Activated T-cell treated with anti-CD3 and anti-CD28 coated beads for 24 hours (primary cell): ENCODE data around the gene SPATA13.

Experiments
- DNase-seq: peaks from one replicate; pipeline ENCODE4 v3.0.0-alpha.2; 2020; ENCODE audit warnings: low read depth

Gene SPATA13

DNA sequence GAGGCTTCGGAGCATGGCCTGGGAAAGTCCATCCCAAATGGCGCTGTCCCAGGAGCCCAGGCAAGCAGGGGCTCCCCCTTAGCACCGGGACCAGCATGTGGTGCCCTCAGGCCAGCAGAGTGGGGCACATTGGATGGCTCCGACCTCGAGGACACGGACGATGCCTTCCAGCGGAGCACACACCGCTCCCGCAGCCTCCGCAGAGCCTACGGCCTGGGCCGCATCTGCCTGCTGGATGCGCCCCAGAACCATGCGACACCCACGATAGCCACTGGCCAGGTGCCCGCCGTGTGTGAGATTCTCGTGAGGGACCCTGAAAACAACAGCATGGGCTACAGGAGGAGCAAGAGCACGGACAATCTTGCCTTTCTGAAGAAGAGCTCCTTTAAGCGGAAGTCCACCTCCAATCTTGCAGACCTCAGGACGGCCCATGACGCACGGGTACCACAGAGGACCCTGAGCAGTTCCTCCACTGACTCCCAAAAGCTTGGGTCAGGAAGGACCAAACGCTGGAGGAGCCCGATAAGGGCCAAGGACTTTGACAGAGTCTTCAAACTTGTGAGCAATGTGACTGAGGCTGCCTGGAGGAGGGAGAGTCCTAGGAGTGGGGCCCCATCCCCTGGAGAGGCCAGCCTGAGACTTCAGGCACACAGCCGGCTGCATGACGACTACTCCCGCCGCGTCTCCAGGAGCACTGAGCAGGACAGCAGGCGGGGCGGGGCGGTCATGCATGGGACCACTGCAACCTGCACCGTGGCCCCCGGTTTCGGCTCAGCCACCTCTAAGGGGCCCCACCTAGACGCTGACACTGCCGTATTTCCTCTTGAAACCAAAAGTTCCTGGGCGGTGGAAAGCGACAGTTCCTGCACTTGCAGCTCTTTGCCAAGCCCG, 63.1 kb downstream of the SPATA13 start:
- no peak for DNase-seq

DNA sequence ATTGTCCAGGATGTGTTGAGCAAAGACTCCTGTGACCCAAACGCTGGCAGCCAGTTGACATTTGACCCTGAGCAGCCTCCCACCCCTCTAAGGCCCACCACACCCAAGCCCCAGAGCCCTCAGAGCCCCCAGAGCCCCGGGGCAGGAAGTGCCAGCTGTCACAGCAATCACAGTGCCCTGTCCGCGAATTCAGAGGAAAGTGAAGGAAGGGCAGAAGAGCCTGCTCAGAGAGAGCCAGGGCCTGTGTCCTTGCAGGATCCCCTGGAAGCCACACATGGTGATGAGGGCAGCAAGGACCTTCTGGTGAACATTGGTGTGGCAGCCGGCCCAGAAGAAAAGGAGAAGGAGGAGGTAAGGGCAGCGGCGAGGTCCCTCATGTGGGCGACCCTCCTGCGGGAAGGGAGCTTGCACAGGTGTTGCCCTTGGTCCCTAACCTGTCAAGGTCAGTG, 63.7 kb downstream of the SPATA13 start:
- DNase-seq = no peak

DNA sequence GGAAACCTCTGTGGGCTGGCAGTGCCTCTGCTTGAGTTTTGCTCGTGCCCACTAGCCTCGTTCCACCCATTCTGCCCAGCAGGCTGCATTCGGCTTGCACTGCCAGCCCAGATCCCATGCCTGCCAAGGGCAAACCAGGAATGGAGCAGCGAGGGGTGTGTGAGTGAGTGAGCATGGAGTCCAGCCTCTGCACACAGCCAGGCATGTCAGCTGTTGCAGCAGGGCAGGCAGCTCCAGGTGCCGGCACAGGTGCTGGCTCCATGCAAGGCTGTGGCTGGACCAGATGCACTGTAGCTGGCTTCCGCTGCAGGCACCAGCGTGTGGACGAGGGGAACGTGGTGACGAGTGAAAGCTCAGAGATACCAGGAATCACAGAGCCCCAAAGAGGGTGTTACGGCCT, 64.5 kb downstream of the SPATA13 start:
- no peak for DNase-seq

DNA sequence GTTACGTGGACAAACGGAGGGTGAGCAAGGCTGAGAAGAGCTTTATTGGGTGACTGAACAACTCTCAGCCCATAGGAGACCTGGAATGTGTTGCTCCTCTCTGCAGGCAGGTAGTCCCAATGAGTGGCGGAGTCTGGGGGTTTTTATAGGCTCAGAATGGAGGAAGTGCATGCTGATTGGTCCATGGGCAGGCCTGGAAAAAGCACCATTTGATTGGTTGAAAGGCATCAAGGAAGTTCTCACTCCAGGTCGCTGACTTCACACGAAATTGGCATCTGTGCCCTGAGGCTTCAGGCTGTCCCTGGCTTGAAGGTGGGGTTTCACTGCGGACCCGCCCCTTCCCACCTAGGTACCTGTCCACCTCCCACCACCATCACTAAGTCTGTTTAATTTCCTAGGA, 65.4 kb downstream of the SPATA13 start:
- no peak for DNase-seq

DNA sequence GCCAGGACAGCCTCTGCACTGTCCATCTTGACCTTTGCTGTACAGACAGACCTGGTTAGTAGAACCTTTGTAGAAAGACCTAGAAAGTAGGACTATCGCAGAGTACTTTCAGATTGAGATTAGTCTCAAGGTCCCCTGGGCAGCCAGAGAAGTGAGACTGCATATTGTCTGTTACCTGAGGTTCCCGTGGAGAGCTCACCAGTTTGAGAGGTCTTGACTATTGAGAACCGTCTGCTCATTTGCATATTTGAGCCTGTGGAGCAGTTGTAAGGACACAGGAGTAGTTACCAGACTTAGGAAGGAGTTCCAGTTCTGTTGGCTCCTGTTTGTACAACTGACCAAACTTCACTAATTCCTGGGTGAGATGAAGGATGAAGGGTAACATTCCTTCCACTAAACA, 66.2 kb downstream of the SPATA13 start:
- no peak for DNase-seq

DNA sequence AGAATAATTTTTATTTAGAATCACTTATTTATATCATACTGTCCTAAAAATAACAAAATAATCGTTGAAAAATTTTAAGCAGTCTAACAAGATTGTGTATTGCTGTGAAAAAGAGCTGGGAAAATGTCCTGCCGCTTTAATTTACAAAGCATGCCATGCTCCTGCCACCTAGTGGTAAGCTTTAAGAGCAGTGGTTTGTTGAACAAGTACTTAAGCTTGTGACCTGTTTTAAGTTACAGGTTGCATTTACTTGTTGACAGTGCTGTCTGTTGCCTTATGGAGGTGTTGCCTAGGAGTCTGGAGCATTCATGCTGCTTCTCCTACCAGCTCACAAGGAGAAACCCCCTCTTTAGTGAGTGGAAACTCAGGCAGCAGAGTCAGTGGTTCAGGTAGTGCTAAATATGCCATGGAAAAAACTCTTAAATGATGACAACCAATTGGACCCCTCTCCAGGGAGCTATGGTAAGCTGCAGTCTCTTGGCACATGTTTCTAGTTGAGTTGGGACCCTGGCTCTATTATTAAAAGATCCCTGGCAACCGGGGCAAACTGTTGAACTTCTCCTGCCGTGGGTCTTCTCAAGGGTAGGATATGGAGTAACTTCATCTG, 68.4 kb downstream of the SPATA13 start:
- peak; percentile 30 for DNase-seq

DNA sequence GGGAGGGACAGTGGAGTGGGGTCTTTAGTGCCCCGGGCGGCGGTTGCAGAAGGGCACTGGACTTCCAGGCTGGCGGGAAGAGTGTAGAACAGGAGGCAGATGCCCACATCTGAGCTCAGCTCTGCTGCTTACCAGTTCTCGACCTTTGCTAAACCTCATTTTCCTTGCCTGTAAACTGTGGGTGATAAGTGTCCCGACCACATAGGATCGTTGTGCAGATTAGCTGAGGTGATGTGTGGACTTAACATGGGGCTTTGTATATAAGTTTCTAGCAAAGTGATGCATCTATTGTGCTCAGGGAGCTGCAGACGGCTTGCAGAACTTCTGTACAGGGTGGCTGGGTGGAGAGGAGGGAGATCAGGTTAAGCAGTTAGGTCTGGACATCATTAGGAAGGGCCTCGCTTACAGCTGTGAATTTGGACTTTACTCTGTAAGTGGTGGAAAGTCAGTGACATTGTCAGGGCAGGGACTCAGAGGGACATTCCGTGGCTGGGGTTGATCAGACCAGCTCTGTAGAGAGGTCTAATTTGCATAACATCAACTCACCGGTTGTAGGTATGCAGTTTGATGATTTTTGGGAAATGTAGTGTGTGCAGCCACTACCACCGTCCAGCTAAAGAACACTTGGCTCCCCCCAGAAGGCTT, 70.0 kb downstream of the SPATA13 start:
- no peak for DNase-seq

DNA sequence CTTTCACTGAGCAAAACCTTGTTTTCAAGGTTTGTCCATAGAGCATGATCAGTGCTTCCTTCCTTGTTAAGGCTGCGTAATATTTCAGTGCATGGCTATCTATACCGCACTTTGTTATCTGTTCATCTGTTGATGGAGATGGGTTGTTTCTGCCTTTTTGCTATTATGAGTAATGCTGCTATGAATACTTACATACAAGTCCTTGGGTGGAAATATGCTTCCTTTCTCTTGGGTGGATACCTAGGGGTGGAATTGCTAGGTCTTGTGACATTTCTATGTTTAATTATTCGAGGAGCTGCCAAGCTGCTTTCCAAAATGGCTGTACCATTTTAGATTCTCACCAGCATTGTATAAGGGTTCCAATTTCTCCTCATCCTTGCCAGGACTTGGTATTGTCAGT, 70.9 kb downstream of the SPATA13 start:
- DNase-seq = no peak

DNA sequence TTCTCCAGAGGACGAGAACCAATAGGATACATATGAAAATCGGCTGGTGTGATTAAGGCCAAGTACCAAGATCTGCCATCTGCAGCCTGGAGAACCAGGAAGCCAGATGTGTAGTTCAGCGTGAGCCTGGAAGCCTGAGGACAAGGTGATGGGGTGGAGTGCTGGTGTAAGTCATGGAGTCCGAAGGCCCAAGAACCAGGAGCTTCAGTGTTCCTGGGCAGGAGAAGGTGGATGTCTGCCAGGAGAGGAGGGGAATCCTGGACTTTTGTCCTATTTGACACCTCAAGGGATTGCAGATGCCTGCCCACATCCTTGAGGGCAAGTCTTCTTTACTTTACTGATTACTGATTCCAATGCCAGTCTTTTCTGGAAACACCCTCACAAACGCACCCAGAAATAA, 71.5 kb downstream of the SPATA13 start:
- no peak for DNase-seq

DNA sequence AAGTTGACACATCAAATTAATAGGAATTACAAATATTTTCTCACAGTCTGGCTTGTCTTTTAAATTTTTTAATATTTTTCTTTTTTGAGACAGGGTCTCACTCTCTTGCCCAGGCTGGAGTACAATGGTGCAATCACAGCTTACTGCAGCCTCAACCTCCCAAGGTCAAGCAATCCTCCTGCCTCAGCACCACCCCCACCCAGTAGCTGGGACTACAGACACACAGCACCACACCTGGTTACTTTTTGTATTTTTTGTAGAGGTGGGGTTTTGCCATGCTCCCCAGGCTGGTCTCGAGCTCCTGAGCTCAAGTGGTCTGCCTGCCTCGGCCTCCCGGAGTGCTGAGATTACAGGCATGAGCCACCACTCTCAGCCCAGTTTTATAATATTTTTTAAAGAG, 72.0 kb downstream of the SPATA13 start:
- no peak for DNase-seq

DNA sequence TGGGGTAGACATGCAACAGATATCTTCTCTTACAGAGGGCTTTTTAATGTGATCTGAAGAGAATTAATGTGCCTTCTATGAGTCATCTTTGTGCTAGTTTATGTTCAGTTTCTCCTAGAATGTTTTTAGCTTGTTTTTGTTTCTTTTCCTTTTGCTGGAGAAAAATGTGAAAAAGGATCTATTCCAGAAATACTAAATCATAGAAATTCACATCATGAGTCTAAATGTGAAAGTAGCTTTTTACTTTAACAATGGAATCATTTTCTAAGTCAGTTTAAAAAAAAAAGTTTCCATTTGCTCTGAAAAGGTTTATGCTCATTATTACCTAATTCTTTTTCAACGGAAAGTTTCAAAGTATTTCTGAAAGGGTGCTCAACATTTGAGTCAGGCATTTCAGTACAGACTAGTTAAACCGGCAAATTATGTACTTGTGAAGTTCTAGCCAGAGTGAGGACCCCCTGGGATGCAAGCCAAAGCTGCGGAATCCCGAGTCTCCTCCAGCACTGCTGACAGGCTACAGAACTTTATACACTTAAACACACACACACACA, 72.9 kb downstream of the SPATA13 start:
- DNase-seq = no peak

DNA sequence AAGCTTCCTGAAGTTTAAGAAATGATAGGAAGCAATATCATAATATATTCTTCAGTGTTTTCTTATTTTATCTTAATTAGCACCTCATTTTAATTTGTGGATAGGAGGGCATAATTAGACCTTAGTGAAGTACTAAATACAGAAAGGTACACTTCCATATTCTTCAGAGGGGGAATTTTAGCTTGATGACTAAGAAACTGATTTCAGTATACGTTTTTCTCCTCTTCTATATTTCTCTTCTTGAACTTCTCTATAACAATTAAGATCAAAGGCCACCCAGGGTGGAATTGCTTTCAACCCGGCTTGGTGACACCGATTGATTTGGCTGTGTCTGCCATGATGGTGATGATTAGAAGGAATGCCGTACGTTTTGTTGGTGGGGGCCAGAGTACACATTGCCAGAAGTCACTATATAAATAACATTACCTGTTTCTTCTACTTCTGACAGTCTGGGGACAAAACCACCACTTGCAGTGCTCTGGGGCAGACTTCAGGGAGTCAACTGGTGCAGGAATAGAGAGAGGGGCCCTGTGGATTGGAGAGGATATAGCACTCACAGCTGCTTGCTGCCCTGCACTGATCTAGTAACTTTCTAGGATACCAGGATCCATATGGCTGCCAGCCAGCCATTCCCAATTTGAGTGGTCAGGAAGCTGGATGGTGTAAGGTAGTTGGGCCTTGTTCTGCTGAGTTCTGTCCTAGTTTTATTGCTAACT, 73.8 kb downstream of the SPATA13 start:
- no peak for DNase-seq

DNA sequence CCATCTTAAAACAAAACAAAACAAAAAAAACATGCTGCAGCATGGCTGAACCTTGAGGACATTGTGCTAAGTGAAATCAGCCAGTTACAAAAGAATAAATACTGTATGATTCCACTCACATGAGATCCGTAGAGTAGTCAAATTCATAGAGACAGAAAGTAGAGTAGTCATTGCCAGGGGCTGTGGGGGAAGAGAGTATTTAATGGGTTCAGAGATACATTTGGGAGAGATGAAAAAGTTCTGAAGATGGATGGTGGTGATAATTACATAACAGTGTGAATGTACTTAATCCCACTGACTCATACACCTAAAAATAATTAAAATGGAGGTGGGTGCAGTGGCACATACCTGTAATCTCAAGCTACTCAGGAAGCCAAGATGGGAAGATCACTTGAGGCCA, 76.8 kb downstream of the SPATA13 start:
- DNase-seq = no peak

DNA sequence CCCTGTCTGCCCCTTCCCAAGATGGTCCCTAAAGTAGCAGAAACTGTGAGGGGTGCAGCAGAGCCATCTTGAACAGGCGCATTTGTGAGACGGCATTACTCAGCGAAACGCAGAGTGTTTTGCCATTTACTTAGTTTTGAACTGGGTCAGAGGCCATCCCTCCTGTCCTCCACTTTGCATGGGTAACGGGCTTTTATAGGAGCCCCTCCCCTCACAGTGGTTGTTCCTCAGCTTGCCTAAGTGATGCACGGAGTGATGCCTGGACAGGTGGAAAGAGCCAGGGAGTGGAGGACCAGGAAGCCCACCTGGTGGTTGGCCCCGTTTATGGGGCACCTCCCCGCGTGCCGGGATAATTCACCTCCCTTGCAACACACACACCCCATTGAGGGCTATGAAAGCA, 80.8 kb downstream of the SPATA13 start:
- no peak for DNase-seq

DNA sequence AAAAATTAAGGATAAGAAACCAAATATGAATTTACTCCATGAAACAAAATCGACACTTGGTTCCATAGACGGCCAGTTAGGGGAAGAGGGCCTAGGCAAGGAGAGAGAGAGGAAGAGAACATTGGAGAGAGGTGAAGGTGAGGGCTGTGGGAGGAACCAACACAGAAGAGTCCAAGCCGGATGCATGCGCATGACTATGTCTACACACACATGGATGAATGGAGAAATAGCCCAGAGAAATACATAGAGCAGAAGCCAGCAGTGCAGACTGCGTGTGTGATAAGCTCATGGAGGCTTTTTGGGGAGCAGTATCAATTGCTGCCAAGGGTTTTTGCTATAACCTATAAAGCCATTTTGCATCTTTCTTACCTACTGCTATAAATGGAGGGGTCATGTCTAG, 81.6 kb downstream of the SPATA13 start:
- no peak for DNase-seq

DNA sequence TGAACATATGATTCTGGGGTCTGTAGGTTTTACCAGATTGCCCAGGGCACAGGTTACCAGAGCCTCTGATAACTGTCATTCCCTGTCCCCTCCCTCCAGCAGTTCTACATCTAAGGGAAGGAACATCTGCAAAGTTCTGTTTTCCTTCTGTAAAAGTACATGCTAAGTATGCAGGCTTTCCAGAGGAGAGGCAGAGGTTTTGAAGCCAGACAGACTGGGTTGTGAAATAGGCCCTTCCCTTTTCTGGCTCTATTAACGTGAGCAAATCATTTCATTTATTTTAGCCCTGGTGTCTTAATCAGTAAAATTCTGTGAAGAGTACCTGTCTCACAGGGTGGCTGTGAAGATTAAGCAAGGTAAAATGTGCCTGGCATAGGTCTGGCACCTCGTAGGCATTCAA, 82.8 kb downstream of the SPATA13 start:
- no peak for DNase-seq

DNA sequence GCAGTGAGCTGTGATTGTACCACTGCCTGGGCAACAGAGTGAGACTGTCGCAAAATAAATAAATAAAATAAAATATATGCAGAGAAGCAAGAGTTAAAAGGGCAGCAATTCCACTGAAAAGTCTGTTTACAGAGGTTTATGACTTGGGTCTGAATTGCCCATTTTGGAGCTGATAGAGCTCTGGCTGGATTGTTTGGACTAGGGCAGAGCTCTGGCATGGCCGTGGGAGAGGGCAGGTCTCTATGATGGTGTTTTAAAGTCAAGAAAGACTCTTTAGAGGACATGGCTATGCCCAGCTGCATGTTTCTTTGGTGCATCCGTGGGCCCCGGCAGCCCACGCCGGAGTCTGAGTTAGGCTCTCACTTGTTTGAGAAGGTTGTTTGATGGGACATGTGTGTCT, 84.3 kb downstream of the SPATA13 start:
- no peak for DNase-seq

DNA sequence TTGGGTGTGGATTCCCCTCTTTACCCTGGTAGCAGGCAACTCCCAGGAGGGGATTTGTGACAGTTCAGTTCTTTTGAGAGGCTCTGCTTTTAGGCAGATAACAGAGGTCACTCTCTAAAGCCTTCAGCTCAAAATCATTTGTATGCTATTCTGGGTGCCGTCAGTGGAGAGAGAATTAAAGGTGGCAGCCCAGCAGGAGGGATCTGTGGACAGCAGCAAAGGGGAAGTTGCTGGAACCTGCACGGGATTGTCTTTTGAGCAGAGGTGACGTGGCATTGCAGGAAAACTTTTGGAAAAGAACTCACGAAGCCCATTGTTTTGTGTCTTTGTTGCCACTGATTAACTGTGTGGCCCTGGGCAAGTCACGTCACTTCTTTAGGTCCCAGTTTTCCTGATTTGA, 86.5 kb downstream of the SPATA13 start:
- no peak for DNase-seq

DNA sequence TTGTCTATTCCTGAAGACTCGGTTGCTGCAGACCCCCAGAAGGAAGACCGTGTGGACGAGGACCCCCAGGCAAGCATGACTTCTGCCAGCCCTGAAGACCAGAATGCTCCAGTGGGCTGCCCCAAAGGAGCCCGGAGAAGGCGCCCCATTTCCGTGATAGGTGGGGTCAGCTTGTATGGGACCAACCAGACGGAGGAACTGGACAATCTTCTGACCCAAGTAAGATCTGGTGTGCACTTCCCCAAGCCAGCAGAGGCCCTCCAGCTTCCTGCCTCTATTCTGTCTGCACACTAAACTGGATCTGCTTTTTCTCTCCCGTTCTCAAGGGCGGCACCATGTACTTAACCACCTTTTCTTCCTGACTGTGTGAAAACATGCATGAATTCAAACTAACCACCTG, 89.1 kb downstream of the SPATA13 start:
- DNase-seq = no peak

DNA sequence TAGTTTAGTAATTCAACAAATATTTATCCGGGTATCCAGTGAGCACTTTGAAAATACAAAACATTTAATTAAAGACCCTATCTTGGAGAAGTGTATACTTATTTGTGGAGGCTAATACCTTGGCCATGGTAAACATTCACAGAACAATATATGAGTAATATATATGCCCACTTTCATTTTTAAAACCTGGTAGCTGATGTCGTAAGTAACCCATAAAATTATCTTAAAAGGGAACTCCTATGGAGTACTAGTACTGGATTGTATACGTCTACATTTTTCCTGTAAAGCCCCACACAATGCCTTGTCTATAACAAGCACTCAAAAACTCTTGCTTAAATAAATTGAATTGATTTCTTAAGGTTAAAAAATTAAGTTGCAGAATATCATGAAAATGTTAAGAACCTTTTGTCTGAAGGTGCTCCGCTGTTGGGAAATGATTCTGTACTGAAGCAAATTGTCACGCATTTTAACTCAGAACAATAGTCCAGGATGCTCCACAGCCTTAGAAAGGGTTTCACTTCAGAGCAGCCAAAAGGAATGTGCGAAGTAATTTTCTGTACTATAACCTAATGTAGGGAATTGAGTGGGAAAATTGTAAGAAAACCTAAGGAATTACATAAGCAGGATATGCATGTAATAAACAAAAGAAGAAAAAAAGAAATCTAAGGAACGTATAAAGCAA, 90.0 kb downstream of the SPATA13 start:
- no peak for DNase-seq

DNA sequence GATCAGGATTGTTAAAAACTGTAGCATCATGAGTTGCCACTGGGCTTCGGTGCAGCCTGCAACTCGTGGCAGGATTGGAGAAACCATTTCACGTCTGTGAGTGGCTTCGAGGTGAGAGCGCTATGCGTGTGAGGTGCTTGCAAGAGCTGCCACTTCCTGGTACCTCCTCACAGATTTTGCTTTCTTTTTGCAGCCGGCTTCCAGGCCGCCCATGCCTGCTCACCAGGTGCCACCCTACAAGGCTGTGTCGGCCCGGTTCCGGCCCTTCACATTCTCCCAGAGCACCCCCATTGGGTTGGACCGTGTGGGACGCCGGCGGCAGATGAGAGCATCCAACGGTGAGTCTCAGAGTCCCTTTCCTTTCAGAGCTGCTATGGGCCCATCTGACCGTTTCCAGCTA, 91.0 kb downstream of the SPATA13 start:
- peak; percentile 73 for DNase-seq

DNA sequence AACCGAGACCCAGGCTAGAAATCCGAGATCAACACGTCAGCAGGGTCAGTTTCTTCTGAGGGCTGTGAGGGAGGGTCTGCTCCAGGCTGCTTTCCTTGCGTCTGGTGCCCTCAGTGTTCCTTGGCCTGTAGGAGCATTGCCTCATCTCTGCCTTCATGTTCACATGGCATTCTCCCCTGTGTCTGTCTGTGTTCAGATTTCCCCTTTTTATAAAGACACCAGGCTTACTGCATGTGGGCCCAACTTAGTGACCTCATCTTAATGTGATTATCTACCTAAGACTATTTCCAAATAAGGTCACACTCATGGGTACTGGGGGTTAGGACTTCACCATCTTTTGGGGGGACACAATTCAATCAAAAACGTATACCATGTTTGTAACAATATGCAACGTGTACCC, 91.6 kb downstream of the SPATA13 start:
- no peak for DNase-seq
